CD4-positive, alpha-beta T cell treated with Interferon gamma for 1 hour (primary cell): Measurements from ENCODE around the gene SLC2A9.
"Not testable (repeated sequence)": the region's sequence is repeated elsewhere in the genome, so short reads cannot be mapped to it uniquely, and the experiment has no call there.

Experiments used
- DNase-seq: peaks from one replicate; pipeline ENCODE4 v3.0.0-alpha.2; 2020

The SLC2A9 gene

GRCh38 chr4:9994246-9994847 is 26.9 kb downstream of the SLC2A9 start:
- DNase-seq, result no peak

- no peak for DNase-seq
Observed at GRCh38 chr4:9989918-9990635, 31.2 kb downstream of the SLC2A9 start.

DNA sequence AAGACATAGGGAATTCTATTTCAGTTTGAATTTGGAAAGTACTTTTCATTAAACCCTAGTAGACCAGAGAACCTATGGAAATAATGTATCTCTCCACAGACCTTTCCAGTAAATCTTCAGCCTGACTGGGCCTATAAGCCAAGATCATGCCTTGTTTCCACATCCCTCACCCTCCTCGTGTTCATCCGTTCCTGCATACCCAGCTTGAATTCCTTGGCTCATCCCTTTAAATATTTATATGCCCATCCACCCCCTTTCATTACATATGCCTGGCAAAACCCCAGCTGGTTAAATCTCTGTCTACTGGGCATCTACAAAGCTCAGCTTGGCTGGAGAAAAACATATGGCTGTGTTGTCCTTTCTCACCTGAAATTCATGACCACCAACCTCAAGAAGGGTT is 32.4 kb downstream of the SLC2A9 start:
- no peak for DNase-seq

DNA sequence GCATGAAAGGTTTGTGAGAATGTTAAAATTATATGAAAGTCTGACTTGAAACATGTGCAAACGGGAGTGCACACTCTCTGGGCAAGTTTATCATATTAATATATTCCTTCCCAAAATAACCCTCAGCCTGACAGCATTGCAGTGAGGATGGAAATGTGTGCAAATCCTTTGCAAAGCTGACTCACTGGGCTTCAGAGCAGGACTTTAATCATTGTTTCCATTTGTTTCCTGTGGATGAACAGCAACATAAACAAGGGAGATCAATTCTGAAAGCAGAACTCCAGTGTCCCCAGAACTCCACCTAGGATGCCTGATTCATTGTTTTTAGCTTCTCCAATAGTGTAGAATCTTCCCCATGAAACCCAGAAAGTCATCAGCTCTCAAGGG is 32.9 kb downstream of the SLC2A9 start:
- no peak for DNase-seq

DNA sequence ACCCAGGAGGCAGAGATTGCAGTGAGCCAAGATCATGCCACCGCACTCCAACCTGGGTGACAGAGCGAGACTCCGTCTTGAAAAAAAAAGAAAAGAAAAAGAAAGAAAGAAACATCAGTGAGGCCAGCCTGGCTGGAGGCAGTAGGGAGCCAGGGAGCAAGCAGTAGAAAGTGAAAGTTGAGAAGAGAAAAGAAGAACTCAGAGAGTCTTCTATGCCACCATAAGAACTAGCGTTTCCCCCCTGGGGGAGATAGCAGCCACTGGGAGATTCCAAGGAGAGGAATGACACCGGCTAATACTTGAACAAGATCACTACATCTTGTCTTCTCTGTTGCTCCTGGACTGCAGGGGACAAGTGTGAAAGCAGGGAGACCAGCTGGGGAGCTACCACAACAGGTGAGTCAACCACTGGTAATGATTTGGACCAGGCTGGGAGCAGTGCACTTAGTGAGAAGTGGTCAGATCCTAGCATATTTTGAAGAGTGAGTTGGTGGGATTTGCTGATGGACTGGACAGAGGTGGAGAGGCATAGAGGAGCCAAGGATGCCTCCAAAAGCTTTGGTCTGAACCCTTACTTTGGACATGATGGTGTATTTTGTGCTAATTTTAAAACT is 33.4 kb downstream of the SLC2A9 start:
- no peak for DNase-seq

- DNase-seq, result no peak
Observed at GRCh38 chr4:9984621-9985020, 36.7 kb downstream of the SLC2A9 start.

- DNase-seq, result no peak
Observed at GRCh38 chr4:9983211-9983610, 38.1 kb downstream of the SLC2A9 start.

DNA sequence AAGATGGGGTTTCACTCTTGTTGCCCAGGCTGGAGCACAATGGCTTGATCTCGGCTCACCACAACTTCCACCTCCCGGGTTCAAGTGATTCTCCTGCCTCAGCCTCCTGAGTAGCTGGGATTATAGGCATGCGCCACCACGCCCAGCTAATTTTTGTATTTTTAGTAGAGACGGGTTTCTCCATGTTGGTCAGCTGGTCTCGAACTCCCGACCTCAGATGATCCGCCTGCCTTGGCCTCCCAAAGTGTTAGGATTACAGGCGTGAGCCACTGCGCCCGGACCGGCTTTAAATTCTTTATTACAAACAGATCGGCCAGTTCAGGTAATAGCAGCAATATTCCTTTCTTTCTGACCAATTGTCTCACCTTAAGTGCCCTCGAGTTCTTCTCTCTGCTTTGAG is 39.4 kb downstream of the SLC2A9 start:
- not testable (repeated sequence) for DNase-seq

DNA sequence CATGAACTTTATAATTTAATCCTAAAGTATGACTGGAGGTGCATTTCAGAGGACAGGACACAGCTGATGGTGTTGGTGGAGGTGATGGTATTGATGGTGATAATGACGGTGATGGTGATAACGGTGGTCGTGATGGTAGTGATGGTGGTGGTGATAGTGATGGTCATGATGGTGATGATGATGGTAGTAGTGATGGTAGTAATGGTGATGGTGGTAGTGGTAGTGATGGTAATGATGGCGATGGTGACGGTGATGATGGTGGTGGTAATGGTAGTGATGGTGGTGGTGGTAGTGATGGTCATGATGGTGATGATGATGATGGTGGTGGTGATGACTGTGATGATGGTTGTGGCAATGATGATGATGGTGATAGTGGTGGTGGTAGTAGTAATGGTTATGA is 40.4 kb downstream of the SLC2A9 start:
- no peak for DNase-seq

DNA sequence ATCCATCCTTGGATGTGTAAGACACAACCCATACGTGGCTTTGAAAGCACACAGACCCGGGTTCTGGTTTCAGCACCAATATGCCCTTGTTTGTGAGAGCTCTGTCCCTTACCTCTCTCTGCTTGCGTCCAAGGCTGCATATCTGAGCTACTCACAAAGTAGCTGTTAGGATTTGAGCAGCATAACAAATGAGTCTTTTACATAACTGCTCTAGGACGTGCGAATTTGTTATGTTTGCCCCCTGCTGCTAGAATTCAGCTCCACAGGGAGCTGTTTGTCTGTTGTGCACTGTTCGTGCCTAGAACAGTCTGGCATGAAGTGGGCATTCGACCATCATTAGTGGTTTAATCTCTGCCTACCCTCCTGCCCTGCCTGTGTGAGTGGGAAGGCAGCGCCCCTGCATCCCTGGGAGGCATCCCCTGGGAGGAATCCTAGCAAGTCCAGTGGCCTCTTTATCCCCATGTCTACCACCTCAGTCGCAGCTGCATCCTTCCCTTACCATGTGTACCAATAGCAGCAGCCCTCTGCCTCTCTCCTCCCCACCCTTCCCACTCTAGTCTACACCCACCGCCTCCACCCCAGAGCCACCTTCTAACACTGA is 42.1 kb downstream of the SLC2A9 start:
- DNase-seq, result no peak

DNA sequence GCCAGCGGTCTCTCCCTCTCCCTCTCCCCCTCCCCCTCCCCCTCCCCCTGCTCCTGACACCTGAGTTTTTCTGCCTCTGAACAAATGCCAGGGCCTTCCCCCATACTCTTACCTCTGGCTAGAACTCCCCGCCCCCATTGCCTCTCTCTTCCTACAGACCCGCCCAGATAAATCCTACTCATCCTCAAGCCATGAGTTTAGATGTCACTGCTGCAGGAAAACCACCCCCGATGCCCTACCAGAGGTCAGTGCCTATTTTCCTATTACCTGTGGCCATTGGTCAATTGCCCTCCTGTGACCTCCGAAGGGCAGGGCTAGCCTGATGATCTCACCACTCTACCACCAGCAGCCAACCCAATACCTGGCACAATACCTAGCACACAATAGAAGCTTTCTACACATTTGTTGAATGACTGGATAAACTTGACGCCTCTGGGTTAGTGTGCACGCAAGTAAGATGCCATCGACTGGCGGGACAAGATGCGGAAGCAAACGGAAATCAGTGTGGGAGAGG is 43.7 kb downstream of the SLC2A9 start:
- DNase-seq, result no peak

- no peak for DNase-seq
Observed at GRCh38 chr4:9976781-9977180, 44.5 kb downstream of the SLC2A9 start.

DNA sequence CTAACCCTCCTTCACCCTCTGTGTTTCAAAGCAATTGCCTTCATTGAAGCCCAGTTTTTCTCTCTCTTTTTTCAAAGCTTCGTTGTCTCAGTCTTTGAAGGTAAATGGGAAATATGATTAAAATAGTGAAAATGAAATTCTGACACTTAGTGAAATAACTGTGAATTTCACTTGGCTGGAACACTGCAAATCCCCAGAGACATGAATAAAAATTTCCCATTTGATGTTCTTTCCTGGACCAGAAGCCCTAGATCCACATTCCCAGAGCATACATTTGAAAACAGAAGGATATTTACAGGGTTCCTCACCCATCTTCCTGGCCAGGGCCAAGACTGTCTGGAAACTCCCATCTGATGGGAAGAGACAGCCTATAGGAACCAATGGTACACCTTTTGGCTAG is 45.0 kb downstream of the SLC2A9 start:
- no peak for DNase-seq

DNA sequence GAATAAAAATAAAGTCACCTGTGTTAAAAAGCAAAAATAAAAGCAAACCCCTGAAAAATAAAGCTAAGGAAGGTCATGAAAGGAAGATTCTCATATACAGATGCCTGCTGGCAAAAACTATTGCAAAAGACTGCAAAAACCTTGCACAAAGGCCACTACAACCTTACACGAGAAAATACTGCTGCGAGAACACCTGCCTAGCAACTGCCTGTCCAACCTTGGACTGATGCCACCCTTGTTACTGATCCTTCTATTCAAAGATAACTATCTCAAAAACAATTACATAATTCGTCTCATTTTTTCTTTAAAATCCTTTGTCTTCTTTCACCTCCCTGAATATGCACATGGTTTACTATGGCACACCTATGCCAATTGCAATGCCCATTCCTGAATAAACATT is 49.6 kb downstream of the SLC2A9 start:
- DNase-seq, result no peak

DNA sequence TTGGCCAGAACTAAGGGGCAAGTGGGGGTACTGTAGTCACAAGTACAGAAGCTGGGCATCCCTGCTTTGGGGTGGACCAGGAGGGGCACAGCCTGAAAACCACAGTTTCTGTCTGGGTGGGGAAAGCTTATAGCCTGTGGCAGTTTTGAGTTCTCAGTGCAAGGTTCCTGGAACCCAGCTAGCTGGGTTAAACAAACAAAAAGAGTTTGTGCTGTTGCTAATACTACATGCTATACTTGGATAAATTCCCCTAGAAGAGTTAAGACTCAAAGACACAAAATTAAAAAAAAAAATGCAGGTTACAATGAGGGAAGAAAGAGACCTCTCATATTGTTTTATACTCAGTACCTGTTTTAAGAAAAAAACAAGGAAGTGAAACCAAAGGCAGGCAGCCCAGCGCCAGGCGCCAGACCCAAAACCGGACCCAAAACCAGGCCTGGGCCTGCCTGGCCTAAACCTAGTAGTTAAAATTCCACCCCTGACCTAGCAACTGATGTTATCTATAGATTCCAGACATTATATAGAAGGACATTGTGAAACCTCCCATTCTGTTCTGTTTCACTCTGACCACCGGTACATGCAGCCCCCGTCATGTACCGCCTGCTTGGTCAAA is 50.8 kb downstream of the SLC2A9 start:
- DNase-seq, result peak; percentile 11

DNA sequence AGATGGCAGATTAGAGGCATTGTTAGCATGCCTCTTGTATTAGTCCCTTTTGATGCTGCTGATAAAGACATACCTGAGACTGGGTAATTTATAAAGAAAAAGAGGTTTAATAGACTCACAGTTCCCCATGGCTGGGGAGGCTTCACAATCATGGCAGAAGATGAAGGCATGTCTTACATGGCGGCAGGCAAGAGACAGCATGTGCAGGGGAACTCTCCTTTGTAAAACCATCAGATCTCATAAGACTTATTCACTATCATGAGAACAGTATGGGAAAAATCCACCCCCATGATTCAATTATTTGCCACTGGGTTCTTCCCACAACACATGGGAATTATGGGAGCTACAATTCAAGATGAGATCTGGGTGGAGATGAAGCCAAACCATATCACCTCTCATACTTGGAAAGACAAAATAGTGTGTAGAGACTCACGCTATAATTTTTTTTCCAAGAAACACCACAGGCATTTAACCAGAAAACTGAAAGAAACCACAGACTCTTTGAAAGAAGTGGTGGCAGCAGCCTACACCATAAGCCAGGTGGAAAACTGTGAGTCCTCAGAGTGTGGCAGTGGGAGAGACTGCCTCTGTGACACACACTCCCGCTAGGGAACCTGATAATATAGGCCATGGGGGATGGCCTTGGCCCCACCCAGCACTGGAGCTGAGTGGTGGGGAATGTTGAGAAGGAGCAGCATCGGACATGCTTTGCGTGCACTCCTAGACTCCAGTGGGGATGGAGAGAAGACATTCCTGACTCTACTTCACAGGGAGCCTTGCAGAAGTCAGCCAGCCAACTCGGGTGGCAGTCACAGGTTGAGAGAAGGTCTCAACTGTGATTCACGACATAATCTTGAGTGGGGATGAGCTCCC is 51.5 kb downstream of the SLC2A9 start:
- DNase-seq, result no peak

DNA sequence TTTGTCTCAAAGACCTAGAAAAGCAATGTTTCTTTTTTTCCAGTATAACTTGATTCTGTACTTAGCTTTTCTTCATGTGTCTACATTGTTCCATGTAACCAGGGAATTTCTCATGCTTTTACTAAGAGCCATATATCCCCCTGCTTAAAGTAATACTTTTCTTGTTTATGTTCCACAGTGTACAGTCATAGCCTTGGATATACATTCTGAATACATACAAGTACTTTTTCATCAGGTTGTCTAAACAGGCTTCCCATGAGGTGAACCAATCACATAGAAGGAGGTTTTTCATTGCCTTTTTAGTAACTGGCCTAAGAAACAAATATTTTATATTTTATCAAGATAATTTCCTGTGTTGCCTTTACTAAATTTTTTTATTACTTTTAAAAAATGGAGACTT is 52.8 kb downstream of the SLC2A9 start:
- DNase-seq, result no peak

- no peak for DNase-seq
Observed at GRCh38 chr4:9964879-9965278, 56.4 kb downstream of the SLC2A9 start.

GRCh38 chr4:9963328-9963727 is 58.0 kb downstream of the SLC2A9 start:
- no peak for DNase-seq

- no peak for DNase-seq
Observed at GRCh38 chr4:9962611-9963314, 58.5 kb downstream of the SLC2A9 start.

DNA sequence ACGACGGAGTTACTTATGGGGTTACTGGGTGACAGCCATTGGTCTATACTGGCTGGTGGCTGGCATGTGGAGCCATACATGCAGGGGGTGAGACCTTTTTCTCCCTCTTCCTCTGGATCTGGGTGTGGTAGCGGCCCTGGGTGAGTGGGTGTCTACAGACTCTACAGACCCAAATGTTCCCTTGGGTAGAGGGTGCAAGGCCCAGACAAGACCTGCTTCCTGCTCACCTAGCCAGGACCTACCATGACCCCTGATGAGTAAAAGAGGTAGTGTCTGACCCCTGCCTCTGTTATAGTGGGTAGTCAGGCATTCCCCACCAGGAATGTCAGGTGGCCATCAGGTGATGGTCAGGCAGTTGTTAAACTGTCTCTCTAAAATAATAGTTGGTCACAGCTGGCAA is 66.8 kb downstream of the SLC2A9 start:
- no peak for DNase-seq

GRCh38 chr4:9953089-9953488 is 68.2 kb downstream of the SLC2A9 start:
- no peak for DNase-seq
